ENCODE data around the gene HTR2A. TPM values are rescaled to one million over a fixed set of nuclear protein-coding genes. Genes with fewer than 3 reads are reported as not detected.

HTR2A gene
- total and polyA plus RNA-seq, 12 donors = 0.03 to 0.38 (median 0.04) TPM; not detected in 9

- intact Hi-C loops (cut with DNase I) = no loop called here
- no peak overlapping the region for H3K4me3 ChIP-seq
- DNase-seq (no peak), ATAC-seq (no peak)
- H3K9me3 ChIP-seq = no peaks in the 10 kb centered on the region
- H3K27ac ChIP-seq = no peak overlapping the region
- peaks cover 0 to 38% (median 19%) of the 10 kb centered on the region in 7 donors for H3K27me3 ChIP-seq
- 21 to 30% methylated on average over 2 of the region's 2 CpGs for WGBS, 2 donors
- TF ChIP-seq, protein P1, sequence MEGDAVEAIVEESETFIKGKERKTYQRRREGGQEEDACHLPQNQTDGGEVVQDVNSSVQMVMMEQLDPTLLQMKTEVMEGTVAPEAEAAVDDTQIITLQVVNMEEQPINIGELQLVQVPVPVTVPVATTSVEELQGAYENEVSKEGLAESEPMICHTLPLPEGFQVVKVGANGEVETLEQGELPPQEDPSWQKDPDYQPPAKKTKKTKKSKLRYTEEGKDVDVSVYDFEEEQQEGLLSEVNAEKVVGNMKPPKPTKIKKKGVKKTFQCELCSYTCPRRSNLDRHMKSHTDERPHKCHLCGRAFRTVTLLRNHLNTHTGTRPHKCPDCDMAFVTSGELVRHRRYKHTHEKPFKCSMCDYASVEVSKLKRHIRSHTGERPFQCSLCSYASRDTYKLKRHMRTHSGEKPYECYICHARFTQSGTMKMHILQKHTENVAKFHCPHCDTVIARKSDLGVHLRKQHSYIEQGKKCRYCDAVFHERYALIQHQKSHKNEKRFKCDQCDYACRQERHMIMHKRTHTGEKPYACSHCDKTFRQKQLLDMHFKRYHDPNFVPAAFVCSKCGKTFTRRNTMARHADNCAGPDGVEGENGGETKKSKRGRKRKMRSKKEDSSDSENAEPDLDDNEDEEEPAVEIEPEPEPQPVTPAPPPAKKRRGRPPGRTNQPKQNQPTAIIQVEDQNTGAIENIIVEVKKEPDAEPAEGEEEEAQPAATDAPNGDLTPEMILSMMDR (IDR thresholded peaks at IDR 0.05) = no peak
- no peaks in the 10 kb centered on the region for H3K4me1 ChIP-seq
- no peaks in the 10 kb centered on the region for H3K36me3 ChIP-seq
Measured at GRCh38 chr13:46881621-46882020, 15.2 kb downstream of the HTR2A start.

DNA sequence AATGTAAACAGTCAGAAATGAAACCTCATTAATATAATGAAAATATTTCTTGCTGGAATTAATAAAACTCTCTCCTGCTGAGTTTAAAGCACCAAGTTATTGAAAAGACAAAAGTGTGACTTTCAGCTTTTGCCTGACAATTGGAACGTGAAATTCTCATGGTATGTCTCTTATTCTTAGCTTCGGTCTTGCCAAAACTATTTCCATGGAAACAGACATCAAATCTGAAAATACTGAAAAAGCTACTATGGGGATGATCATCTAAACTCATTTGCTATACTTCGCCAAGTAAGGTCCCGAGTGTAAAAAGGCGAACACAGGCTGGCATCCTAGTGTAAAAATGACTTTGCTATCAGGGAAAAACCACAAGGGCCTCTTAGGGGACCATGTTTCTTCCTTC, 22.8 kb downstream of the HTR2A start:
- no peaks in the 10 kb centered on the region for H3K36me3 ChIP-seq
- DNase-seq (no peak), ATAC-seq (no peak)
- TF ChIP-seq, protein P1 (IDR thresholded peaks at IDR 0.05) = no peak
- intact Hi-C loops (cut with DNase I) = no loop called here
- H3K4me3 ChIP-seq = no peak overlapping the region
- 64 to 69% methylated on average over 5 of the region's 5 CpGs for WGBS, 2 donors
- peaks cover 0 to 18% (median 3%) of the 10 kb centered on the region in 7 donors for H3K27me3 ChIP-seq
- H3K9me3 ChIP-seq = no peaks in the 10 kb centered on the region
- H3K4me1 ChIP-seq = no peaks in the 10 kb centered on the region
- no peak overlapping the region for H3K27ac ChIP-seq

- Histone ChIP-seq H3K9me3 (no peaks in the 10 kb centered on the region), H3K36me3 (no peaks in the 10 kb centered on the region), H3K4me1 (no peaks in the 10 kb centered on the region), H3K4me3 (no peak overlapping the region), H3K27ac (no peak overlapping the region), H3K27me3 (peaks cover 0 to 18% (median 0%) of the 10 kb centered on the region in 7 donors)
- 52 to 54% methylated on average over 2 of the region's 2 CpGs for WGBS, 2 donors
- TF ChIP-seq, protein P1 (IDR thresholded peaks at IDR 0.05) = no peak
- intact Hi-C loops (cut with DNase I) = no loop called here
- no peak for DNase-seq
- no peak for ATAC-seq
Measured at GRCh38 chr13:46871557-46871956, 25.3 kb downstream of the HTR2A start.

GRCh38 chr13:46868091-46868490, 28.8 kb downstream of the HTR2A start:
- peaks cover 0 to 17% (median 0%) of the 10 kb centered on the region in 9 donors for H3K4me1 ChIP-seq
- H3K36me3 ChIP-seq = no peaks in the 10 kb centered on the region
- no peaks in the 10 kb centered on the region for H3K9me3 ChIP-seq
- no peak for DNase-seq
- TF ChIP-seq, protein P1 (IDR thresholded peaks at IDR 0.05) = no peak
- H3K4me3 ChIP-seq = no peak overlapping the region
- WGBS, 2 donors = 65 to 79% methylated on average over 2 of the region's 2 CpGs
- peaks cover 0 to 13% (median 0%) of the 10 kb centered on the region in 7 donors for H3K27me3 ChIP-seq
- H3K27ac ChIP-seq = no peak overlapping the region
- intact Hi-C loops (cut with DNase I) = no loop called here
- ATAC-seq = no peak

Data from heart right ventricle (tissue), 16 donors.